Neural progenitor cell (in vitro differentiated cells): Measurements from ENCODE around the gene RBM8A.

Source experiments
- EZH2 ChIP-seq: fragments of 200-600 bp; sonication (generic); IDR thresholded peaks from 2 replicates; pipeline ENCODE4 v1.6.1; 2017; ENCODE audit warnings: antibody characterized with exemption, mild to moderate bottlenecking, moderate library complexity
- TF ChIP-seq, protein P1 (sequence below): fragments of 200-600 bp; sonication (generic); IDR thresholded peaks from 2 replicates; pipeline ENCODE4 v1.5.1; 2017; ENCODE audit warnings: antibody characterized with exemption, mild to moderate bottlenecking

DNA sequence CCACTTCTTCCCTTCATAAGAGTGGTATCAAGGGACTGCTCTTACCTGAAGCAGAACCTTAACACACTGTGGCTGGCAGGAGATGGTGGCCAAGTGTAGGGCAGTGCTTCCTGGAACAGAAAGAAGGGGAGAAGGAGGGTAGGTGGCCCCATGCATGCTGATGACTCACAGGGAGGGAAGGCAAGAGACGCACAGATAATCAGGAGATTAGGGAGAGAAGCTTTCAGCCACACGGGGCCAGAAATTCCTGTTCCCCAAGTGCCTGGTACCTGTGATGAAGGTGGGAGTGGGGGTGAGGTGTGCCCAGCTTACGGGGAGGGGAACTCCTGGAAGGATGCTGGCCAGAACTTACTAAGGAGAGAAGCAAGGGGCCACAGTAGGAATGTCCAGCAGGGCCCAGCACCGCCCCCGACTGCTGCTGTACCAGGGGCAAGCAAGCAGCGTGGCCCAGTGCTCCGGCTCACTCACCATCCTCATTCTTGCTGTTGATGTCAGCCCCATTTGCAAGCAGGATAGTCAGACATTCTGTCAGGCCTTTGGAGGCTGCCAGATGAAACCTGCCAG lies 49.3 kb downstream of the RBM8A start:
- TF ChIP-seq, protein P1, sequence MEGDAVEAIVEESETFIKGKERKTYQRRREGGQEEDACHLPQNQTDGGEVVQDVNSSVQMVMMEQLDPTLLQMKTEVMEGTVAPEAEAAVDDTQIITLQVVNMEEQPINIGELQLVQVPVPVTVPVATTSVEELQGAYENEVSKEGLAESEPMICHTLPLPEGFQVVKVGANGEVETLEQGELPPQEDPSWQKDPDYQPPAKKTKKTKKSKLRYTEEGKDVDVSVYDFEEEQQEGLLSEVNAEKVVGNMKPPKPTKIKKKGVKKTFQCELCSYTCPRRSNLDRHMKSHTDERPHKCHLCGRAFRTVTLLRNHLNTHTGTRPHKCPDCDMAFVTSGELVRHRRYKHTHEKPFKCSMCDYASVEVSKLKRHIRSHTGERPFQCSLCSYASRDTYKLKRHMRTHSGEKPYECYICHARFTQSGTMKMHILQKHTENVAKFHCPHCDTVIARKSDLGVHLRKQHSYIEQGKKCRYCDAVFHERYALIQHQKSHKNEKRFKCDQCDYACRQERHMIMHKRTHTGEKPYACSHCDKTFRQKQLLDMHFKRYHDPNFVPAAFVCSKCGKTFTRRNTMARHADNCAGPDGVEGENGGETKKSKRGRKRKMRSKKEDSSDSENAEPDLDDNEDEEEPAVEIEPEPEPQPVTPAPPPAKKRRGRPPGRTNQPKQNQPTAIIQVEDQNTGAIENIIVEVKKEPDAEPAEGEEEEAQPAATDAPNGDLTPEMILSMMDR: no peak
- no peak for TF ChIP-seq EZH2
